Smooth muscle cell (in vitro differentiated cells): ENCODE measurements around the gene APCDD1L. TPM values are rescaled to one million over a fixed set of nuclear protein-coding genes. Genes with fewer than 3 reads are reported as not detected.

Source experiments
- DNase-seq: peaks from one replicate; lab custom pipeline; 2025; ENCODE audit not compliant: unreplicated experiment; lab: John Stamatoyannopoulos, UW
- H2AFZ ChIP-seq: fragments of 200-600 bp; sonication (generic); 2 replicates; pipeline ENCODE4 v1.6.0; 2016; ENCODE audit warnings: antibody characterized with exemption, low read depth, mild to moderate bottlenecking
- H3F3A ChIP-seq: fragments of 200-600 bp; sonication (generic); 2 replicates; pipeline ENCODE4 v1.6.0; 2017; ENCODE audit warnings: antibody characterized with exemption, low read depth
- H3K27ac ChIP-seq: fragments of 200-600 bp; sonication (generic); 2 replicates; pipeline ENCODE4 v1.5.1; 2016; ENCODE audit warnings: low read depth, mild to moderate bottlenecking
- H3K27me3 ChIP-seq: fragments of 200-600 bp; sonication (generic); 2 replicates; pipeline ENCODE4 v1.6.1; 2016; ENCODE audit warnings: low read depth, mild to moderate bottlenecking
- H3K36me3 ChIP-seq: fragments of 200-600 bp; sonication (generic); 2 replicates; pipeline ENCODE4 v1.5.1; 2016; ENCODE audit warnings: low read depth
- H3K4me1 ChIP-seq: fragments of 200-600 bp; sonication (generic); 2 replicates; pipeline ENCODE4 v1.5.1; 2016; ENCODE audit warnings: low read depth
- H3K4me2 ChIP-seq: fragments of 200-600 bp; sonication (generic); 2 replicates; pipeline ENCODE4 v1.6.0; 2016; ENCODE audit warnings: mild to moderate bottlenecking
- H3K4me3 ChIP-seq: fragments of 200-600 bp; sonication (generic); 2 replicates; pipeline ENCODE4 v1.5.1; 2016; ENCODE audit warnings: mild to moderate bottlenecking
- H3K79me2 ChIP-seq: fragments of 200-600 bp; sonication (generic); 2 replicates; pipeline ENCODE4 v1.6.0; 2016; ENCODE audit warnings: low read depth, mild to moderate bottlenecking
- H3K9ac ChIP-seq: fragments of 200-600 bp; sonication (generic); 2 replicates; pipeline ENCODE4 v1.6.0; 2016; ENCODE audit warnings: low read depth
- H3K9me3 ChIP-seq: fragments of 200-600 bp; sonication (generic); replicated peaks from 2 replicates; pipeline ENCODE4 v1.5.1; 2016; ENCODE audit warnings: low read depth
- H4K20me1 ChIP-seq: fragments of 200-600 bp; sonication (generic); 2 replicates; pipeline ENCODE4 v1.6.0; 2016; ENCODE audit warnings: low read depth
- WGBS: methylation state at CpG from one replicate; pipeline ENCODE4 v1.1.7; 2016; ENCODE audit warnings: low lambda C conversion rate; 5-methylcytosine and 5-hydroxymethylcytosine counted together
- polyA plus RNA-seq: library from polyadenylated mRNA; unstranded; fragments of >200 nt; fragmentation: Nextera tagmentation; extraction: Ambion mirVana; gene quantifications from 2 replicates; pipeline ENCODE4 v1.2.1, GENCODE V29; 2016
- total RNA-seq: library from RNA; depleted of rRNA; stranded (reverse); fragments of >200 nt; gene quantifications from 2 replicates; pipeline ENCODE4 v1.2.3, GENCODE V29; 2014
- TF ChIP-seq, protein P1 (sequence below): fragments of 200-600 bp; sonication (generic); IDR thresholded peaks from 2 replicates; pipeline ENCODE4 v1.5.1; 2017; ENCODE audit warnings: borderline replicate concordance, mild to moderate bottlenecking, antibody characterized with exemption; ENCODE audit not compliant: insufficient read depth, poor library complexity, severe bottlenecking

APCDD1L gene
- total and polyA plus RNA-seq, 2 experiments from 2014 or later, result 9.4 to 18.3 TPM

DNA sequence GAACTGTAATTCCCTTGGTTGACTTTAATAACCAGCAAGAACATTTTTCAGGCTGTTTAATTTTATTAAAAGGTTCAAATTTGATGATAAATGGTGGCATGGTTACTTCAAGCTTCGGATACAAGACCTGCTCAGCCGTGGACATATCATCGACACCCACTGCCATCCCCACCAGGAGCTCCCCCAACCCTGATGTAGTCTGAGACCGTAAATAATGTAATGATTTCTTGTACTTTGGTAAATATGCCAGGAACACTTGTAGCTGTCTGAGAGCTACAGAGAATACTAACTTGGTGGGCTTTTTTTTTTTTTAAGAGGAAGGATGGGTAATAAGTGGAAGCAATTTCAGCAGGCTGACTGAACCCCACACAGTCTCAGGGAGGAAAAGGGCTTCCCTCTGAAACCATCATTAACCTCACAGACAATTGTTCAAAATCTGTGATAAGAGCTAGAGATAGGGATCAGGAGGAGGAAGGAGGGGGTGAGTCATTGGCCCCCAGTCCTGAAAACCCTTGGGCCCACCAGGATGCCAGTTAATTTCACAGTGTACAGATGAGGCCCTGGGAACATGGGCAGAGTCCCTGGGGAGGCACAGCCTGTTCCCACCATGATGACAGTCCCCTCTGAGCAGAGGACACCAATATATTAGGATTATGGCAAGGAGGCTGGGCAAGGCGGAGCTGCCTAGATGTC, 56.0 kb downstream of the APCDD1L start:
- Histone ChIP-seq H3F3A (peaks cover 16% of the 10 kb centered on the region), H3K27me3 (no peaks in the 10 kb centered on the region), H3K27ac (peak overlapping the region; percentile 86), H3K4me2 (no peak overlapping the region), H3K4me1 (peaks cover 5% of the 10 kb centered on the region), H4K20me1 (peaks cover 4% of the 10 kb centered on the region), H2AFZ (no peak overlapping the region), H3K4me3 (no peak overlapping the region), H3K9me3 (no peaks in the 10 kb centered on the region), H3K36me3 (no peaks in the 10 kb centered on the region), H3K79me2 (no peaks in the 10 kb centered on the region), H3K9ac (no peak overlapping the region)
- TF ChIP-seq, protein P1, sequence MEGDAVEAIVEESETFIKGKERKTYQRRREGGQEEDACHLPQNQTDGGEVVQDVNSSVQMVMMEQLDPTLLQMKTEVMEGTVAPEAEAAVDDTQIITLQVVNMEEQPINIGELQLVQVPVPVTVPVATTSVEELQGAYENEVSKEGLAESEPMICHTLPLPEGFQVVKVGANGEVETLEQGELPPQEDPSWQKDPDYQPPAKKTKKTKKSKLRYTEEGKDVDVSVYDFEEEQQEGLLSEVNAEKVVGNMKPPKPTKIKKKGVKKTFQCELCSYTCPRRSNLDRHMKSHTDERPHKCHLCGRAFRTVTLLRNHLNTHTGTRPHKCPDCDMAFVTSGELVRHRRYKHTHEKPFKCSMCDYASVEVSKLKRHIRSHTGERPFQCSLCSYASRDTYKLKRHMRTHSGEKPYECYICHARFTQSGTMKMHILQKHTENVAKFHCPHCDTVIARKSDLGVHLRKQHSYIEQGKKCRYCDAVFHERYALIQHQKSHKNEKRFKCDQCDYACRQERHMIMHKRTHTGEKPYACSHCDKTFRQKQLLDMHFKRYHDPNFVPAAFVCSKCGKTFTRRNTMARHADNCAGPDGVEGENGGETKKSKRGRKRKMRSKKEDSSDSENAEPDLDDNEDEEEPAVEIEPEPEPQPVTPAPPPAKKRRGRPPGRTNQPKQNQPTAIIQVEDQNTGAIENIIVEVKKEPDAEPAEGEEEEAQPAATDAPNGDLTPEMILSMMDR, result no peak
- 93% methylated on average over 5 of the region's 5 CpGs for WGBS
- DNase-seq, result no peak

DNA sequence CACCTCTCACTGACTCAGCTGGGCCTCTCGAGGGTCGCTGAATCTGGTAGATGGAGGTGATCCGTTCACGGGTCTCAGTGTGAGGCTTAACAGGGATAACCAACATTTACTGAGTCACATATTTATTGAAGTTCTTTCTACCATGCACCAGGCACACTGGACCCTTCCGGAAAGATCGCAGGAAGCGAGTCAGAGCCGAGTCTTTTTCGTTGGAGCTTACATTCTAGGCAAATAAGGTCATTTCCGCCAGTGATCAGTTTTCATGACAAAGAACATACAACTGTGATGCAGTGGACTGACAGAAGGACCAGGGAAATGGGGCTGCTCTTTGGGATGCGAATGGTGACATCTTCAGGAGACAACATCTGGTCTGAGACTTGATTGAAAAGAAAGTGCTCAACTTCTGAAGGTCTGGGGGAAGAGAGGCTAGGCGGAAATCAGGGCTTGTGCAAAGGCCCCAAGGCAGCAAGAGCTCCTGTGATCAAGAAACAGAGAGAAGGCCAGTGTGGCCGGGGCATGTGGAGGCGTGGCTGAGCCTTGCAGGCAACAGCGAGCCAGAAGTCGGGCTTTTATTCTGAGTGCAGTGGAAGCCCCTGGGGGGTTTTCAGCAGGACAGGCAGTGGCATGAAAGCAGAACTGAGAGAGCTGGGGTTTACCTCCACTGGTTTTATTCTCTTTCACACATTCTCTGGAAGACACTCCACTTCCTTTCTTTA, 56.7 kb downstream of the APCDD1L start:
- peaks cover 16% of the 10 kb centered on the region for H3F3A ChIP-seq
- H3K9me3 ChIP-seq, result no peaks in the 10 kb centered on the region
- TF ChIP-seq, protein P1, result no peak
- H3K4me1 ChIP-seq, result no peaks in the 10 kb centered on the region
- no peaks in the 10 kb centered on the region for H3K36me3 ChIP-seq
- H4K20me1 ChIP-seq, result peaks cover 4% of the 10 kb centered on the region
- H3K9ac ChIP-seq, result peak overlapping the region; percentile 61
- H3K27me3 ChIP-seq, result no peaks in the 10 kb centered on the region
- H3K79me2 ChIP-seq, result no peaks in the 10 kb centered on the region
- 51% methylated on average over 16 of the region's 16 CpGs for WGBS
- H3K4me2 ChIP-seq, result no peak overlapping the region
- peak overlapping the region; percentile 86 for H3K27ac ChIP-seq
- no peak overlapping the region for H2AFZ ChIP-seq
- no peak for DNase-seq
- no peak overlapping the region for H3K4me3 ChIP-seq

DNA sequence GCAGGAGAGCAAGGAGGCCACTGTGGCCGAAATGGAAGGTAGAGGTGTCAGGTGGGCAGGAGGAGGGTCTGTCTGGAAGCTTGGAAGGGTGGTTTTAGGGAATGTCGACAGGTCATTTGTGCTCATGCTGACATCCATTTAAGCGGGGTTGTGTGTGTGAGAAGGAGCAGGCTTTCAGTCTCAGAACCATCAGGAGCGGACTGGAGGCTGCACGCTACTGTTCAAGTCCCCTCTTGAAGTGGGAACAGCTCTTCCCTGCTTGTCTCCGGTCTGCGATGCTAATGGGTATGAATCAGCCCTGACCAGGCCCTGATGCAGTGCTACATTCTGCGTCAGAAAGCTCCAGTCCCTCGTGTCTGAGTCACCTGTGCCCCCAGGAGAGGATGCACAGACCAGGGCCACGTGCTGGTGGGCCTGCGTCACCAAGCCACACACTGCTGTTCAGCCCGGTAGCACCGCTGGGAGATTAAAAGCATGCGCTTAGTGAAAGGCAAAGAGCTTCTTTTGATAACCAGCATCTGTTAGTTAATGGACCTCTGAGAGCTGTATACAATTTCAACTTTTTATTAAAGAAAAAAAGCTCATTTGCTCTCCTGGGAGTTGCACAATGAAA, 58.0 kb downstream of the APCDD1L start:
- Histone ChIP-seq H3K27me3 (no peaks in the 10 kb centered on the region), H2AFZ (no peak overlapping the region), H3K4me2 (no peak overlapping the region), H3K27ac (peak overlapping the region; percentile 86), H4K20me1 (peaks cover 4% of the 10 kb centered on the region), H3K36me3 (no peaks in the 10 kb centered on the region), H3F3A (peaks cover 16% of the 10 kb centered on the region), H3K9ac (peak overlapping the region; percentile 65), H3K4me1 (peaks cover 4% of the 10 kb centered on the region), H3K79me2 (no peaks in the 10 kb centered on the region), H3K9me3 (no peaks in the 10 kb centered on the region), H3K4me3 (no peak overlapping the region)
- DNase-seq, result no peak
- TF ChIP-seq, protein P1, result no peak
- 34% methylated on average over 14 of the region's 14 CpGs for WGBS
